Measurements from ENCODE around the gene HNRNPR.
"Not testable (repeated sequence)": the region's sequence is repeated elsewhere in the genome, so short reads cannot be mapped to it uniquely, and the experiment has no call there.

HNRNPR gene

GRCh38 chr1:23322770-23323169 lies 21.3 kb downstream of the HNRNPR start:
- DNase-seq, result no peak

DNA sequence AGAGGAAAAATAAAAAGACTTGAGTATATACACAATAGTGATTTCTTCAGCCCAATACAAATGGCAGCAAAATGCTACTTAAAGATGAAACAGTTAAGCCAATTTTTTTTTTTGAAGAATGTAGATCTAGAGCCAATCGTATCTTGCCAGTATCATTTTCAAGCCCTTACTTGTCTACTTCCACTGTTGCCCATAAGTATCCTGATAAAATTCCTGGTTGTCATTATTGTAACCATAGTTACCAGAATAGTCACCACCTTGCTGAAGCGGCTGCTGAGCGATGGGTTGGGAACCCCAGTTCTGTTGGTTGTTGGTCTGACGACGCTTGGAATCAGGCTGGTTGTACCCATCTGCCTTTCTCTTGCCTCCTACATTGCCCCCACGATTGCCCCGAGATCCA lies 33.8 kb downstream of the HNRNPR start:
- DNase-seq, result not testable (repeated sequence)

DNA sequence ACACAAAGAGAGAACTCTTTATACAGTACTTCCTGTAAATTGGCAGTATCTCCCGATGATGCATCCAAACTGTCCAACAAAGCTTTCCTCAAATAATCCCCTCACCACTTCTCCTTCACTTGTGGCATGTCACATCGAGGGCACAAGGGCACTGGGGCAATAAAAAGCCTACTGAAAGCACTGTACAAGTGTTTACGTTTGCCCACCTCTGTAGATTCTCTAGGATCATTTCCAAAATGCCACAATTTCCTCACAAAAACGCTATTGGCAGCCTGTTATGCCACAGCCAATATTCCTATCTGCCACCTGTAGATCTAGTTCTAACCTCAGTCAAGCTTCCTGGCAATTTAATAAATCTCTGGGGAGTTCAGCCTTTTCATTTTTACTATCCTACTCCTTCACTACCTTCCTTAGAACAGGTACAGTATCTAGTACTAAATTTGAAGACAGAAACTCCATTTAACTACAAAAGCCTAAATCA lies 39.9 kb downstream of the HNRNPR start:
- no peak for DNase-seq

DNA sequence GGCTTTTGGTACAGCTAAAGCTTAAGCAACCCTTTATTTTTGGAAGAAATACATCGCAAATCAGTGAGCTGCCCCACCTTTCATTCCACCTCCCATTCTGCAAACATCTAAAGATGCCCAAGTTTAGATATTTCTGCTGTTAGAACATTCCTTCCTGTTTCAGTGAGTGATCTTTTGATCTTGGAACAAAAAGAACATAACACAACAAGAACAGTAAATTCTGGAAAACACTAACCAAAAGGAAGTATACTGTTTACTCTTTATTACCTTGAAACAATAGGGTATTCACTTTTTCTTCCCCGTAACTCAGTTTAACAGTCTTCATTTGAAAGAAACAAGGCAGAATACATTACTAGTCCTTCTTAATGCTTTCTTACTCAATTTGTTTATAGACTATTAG lies 40.6 kb downstream of the HNRNPR start:
- no peak for DNase-seq

- no peak for DNase-seq
Observed at GRCh38 chr1:23296931-23297330, 47.2 kb downstream of the HNRNPR start.

GRCh38 chr1:23291706-23292105 lies 52.4 kb downstream of the HNRNPR start:
- DNase-seq, result no peak

- no peak for DNase-seq
Observed at GRCh38 chr1:23290836-23291565, 53.1 kb downstream of the HNRNPR start.

GRCh38 chr1:23288671-23289070 lies 55.4 kb downstream of the HNRNPR start:
- DNase-seq, result no peak

GRCh38 chr1:23288201-23288600 lies 55.9 kb downstream of the HNRNPR start:
- DNase-seq, result no peak

GRCh38 chr1:23286401-23286800 lies 57.7 kb downstream of the HNRNPR start:
- no peak for DNase-seq

DNA sequence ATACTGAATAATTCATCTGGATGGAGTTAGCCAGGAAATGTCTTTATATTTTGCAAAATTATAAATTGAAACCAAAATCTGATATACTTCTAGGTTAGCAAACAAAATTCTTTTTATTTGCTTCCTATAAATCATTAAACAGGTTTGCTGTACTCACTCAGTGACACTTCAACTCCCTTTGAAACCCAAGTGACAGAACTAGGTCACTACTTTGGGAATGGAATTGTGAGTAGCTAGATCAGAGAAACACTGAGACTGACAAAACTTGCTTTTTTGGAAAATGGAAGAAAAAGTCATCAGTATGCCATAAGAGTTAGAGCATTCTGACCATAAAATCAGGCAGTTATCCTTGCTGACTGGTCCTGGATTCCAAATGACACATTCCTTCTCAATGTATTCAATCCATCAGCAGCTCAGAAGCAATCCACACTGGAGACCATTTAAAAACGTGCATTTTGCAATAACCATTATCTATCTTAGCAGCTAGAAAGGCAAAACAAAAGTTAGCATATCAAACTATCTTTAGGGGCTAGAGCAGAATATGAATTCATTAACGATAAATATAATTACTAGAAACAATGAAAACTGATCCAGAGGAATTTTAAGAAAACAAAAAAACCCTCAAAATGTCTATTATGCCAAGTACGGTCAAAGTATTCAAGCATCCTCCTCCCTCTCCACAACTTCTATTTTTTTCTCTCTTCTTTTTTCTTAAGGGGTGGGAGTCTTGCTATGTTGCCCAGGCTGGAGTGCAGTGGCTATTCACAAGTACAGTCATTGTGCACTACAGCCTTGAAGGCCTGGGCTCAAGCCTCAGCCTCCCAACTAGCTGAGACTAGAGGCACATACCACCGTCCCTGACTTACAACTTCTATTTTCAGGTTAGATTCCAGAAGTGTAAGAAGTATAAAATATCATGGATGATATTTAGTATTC lies 60.1 kb downstream of the HNRNPR start:
- DNase-seq, result no peak

- no peak for DNase-seq
Observed at GRCh38 chr1:23282957-23283356, 61.1 kb downstream of the HNRNPR start.

DNA sequence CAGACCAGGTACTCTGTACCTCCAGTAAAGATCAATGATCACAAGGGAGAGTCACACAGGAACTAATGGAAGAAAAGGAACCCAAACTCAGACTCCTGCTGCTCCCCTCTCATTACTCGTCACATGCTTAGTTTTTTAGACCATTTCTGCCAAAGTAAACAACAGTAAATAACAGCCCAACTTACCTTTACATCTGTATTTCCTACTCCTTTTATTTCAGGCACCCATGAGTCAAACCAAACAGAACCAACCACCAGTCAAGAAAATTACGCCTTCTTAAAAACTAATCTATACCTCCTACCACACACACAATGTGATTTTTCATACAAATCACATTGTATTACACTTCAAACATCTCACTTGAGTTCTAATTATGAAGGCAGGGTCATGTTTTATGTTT lies 65.4 kb downstream of the HNRNPR start:
- DNase-seq, result no peak

DNA sequence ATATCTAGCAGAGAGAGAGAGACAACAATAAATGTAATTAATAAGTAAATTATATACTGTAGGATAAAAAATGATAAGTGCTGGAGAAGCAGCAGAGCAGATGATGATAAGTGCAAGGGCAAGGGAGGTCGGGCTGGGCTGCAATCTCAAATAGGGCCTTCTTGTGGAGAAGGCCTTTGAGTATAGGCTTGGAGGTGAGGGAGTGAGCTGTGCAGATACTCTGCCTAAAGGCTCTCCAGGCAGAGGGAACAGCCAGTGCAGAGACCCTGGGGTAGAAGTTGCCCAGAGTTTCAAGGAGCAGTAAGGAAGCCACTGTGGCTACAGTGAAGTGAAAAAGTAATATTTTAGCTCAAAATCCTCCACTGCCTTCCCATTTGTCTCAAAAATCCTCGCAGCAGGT lies 67.6 kb downstream of the HNRNPR start:
- DNase-seq, result no peak

- no peak for DNase-seq
Observed at GRCh38 chr1:23274134-23274505, 70.0 kb downstream of the HNRNPR start.

- no peak for DNase-seq
Observed at GRCh38 chr1:23273450-23274133, 70.5 kb downstream of the HNRNPR start.

DNA sequence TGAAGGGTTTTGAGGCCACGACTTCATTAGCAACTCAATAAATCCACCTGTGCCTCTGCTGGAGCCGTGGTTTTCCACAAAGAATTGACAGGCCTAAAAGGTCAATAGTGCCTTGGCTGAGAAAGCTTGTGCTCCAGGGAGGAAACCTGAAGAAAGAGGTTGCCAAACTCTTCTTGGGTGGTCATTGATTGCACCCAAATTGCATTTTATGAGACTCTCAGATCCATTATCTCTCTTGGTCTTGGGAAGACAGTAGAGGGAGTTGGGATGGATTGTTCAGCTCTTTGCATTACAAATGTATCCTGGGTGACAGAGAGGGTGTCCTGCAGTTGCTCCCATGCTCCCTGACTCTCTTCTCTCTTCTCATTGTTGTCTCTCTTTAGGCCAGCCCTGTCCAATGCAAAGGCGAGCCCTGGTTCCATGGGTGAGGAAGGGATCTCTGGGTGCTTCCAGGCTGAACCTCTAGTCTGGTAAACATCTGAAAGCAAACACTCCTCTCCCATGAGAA lies 80.7 kb downstream of the HNRNPR start:
- DNase-seq, result no peak

GRCh38 chr1:23258082-23258481 lies 86.0 kb downstream of the HNRNPR start:
- not testable (repeated sequence) for DNase-seq

DNA sequence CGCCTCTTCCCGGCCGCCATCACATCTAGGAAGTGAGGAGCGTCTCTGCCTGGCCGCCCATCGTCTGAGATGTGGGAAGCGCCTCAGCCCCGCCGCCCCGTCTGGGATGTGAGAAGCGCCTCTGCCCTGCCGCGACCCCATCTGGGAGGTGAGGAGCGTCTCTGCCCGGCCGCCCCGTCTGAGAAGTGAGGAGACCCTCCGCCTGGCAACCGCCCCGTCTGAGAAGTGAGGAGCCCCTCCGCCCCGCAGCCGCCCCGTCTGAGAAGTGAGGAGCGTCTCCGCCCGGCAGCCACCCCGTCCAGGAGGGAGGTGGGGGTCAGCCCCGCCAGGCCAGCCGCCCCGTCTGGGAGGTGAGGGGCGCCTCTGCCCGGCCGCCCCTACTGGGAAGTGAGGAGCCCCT lies 86.7 kb downstream of the HNRNPR start:
- DNase-seq, result not testable (repeated sequence)
